GM12891 (cell line): Measurements from ENCODE around the gene DNAJC7.

ENCODE experiments used
- PAX5 ChIP-seq: IDR thresholded peaks from 2 replicates; pipeline ENCODE4 v1.6.1; 2011; ENCODE audit warnings: low read length, moderate library complexity, mild to moderate bottlenecking; ENCODE audit not compliant: insufficient read depth, severe bottlenecking
- POLR2A ChIP-seq: IDR thresholded peaks from 2 replicates; pipeline ENCODE4 v1.6.1; 2011; ENCODE audit warnings: low read depth, low read length, control low read depth
- POLR2AphosphoS5 ChIP-seq: IDR thresholded peaks from 2 replicates; pipeline ENCODE4 v1.6.1; 2011; ENCODE audit warnings: low read depth, low read length, control low read depth
- SPI1 ChIP-seq: IDR thresholded peaks from 2 replicates; pipeline ENCODE4 v1.6.1; 2011; ENCODE audit warnings: low read depth, low read length, control low read depth

- TF ChIP-seq POLR2AphosphoS5 (no peak), SPI1 (no peak), POLR2A (no peak), PAX5 (no peak)
These were observed 81.6 kb downstream of the DNAJC7 start for GRCh38 chr17:41935641-41936040.
